Astrocyte (in vitro differentiated cells and primary cell): ENCODE results near the gene DPEP1. TPM values are rescaled to one million over a fixed set of nuclear protein-coding genes. Genes with fewer than 3 reads are reported as not detected.

Experiments
- DNase-seq: peaks from one replicate; pipeline ENCODE4 v3.0.0-alpha.2; 2010; ENCODE audit warnings: low read depth
- FAIRE-seq: peaks from 2 replicates; lab custom pipeline; 2011; peaks lifted over from hg19 to GRCh38; lab: Jason Lieb, UNC
- H2AFZ ChIP-seq: 2 replicates; pipeline ENCODE4 v1.6.0; 2012; ENCODE audit warnings: low read depth, low read length, inconsistent platforms
- H3K27ac ChIP-seq: 2 replicates; pipeline ENCODE4 v1.5.1; 2011; ENCODE audit warnings: low read depth, low read length, inconsistent platforms
- H3K27me3 ChIP-seq: 2 replicates; pipeline ENCODE4 v1.6.0; 2011; ENCODE audit warnings: low read length, inconsistent platforms; ENCODE audit not compliant: insufficient read depth
- H3K36me3 ChIP-seq: 2 replicates; pipeline ENCODE4 v1.5.1; 2011; ENCODE audit warnings: low read length, inconsistent platforms; ENCODE audit not compliant: insufficient read depth
- H3K4me1 ChIP-seq: 2 replicates; pipeline ENCODE4 v1.5.1; 2011; ENCODE audit warnings: low read length, inconsistent platforms; ENCODE audit not compliant: insufficient read depth
- H3K4me2 ChIP-seq: 2 replicates; pipeline ENCODE4 v1.6.0; 2012; ENCODE audit warnings: low read length, inconsistent platforms
- H3K4me3 ChIP-seq: 2 replicates; pipeline ENCODE4 v1.5.1; 2011; ENCODE audit warnings: low read depth, mild to moderate bottlenecking, low read length, inconsistent platforms; ENCODE audit not compliant: insufficient read depth
- H3K79me2 ChIP-seq: 2 replicates; pipeline ENCODE4 v1.6.0; 2012; ENCODE audit warnings: mild to moderate bottlenecking, low read length, inconsistent platforms; ENCODE audit not compliant: insufficient read depth
- H3K9ac ChIP-seq: 2 replicates; pipeline ENCODE4 v1.6.0; 2012; ENCODE audit warnings: mild to moderate bottlenecking, low read length, inconsistent platforms
- H3K9me3 ChIP-seq: 2 replicates; pipeline ENCODE4 v1.5.1; 2012; ENCODE audit warnings: low read depth, mild to moderate bottlenecking, low read length, inconsistent platforms; ENCODE audit not compliant: insufficient read depth
- H4K20me1 ChIP-seq: 2 replicates; pipeline ENCODE4 v1.6.0; 2012; ENCODE audit warnings: low read length, inconsistent platforms; ENCODE audit not compliant: insufficient read depth
- H3K27ac Mint-ChIP-seq: one replicate; pipeline ENCODE4 v1.8.0; 2021; ENCODE audit warnings: mild to moderate bottlenecking, mixed read lengths; ENCODE audit not compliant: unreplicated experiment
- H3K27me3 Mint-ChIP-seq: one replicate; pipeline ENCODE4 v1.8.0; 2021; ENCODE audit warnings: low read depth, mixed read lengths; ENCODE audit not compliant: unreplicated experiment
- H3K36me3 Mint-ChIP-seq: one replicate; pipeline ENCODE4 v1.8.0; 2021; ENCODE audit warnings: low read depth, mixed read lengths; ENCODE audit not compliant: unreplicated experiment
- H3K4me1 Mint-ChIP-seq: one replicate; pipeline ENCODE4 v1.8.0; 2021; ENCODE audit warnings: low read depth, mixed read lengths; ENCODE audit not compliant: unreplicated experiment
- H3K4me3 Mint-ChIP-seq: one replicate; pipeline ENCODE4 v1.8.0; 2021; ENCODE audit warnings: mild to moderate bottlenecking, moderate library complexity, mixed read lengths; ENCODE audit not compliant: unreplicated experiment
- H3K9me3 Mint-ChIP-seq: one replicate; pipeline ENCODE4 v1.8.0; 2021; ENCODE audit warnings: mild to moderate bottlenecking, mixed read lengths; ENCODE audit not compliant: unreplicated experiment
- CTCF ChIP-seq: IDR thresholded peaks from 2 replicates; pipeline ENCODE4 v1.5.1; 2011; ENCODE audit warnings: low read depth, mild to moderate bottlenecking, inconsistent platforms, low read length, moderate library complexity; ENCODE audit not compliant: insufficient read depth
- EZH2 ChIP-seq: IDR thresholded peaks from 2 replicates; pipeline ENCODE4 v1.6.1; 2012; ENCODE audit warnings: mild to moderate bottlenecking, low read length, inconsistent platforms; ENCODE audit not compliant: insufficient read depth
- total RNA-seq: library from RNA; stranded (reverse); gene quantifications from 2 replicates; pipeline ENCODE4 v1.2.1, GENCODE V29; 2021

The DPEP1 gene
- total RNA-seq, 1 donor from 2014 or later, result 0.11 TPM

- Histone ChIP-seq H3K4me1 (peaks cover 6% of the 10 kb centered on the region), H3K36me3 (no peaks in the 10 kb centered on the region), H3K4me2 (peak overlapping the region; percentile 50), H3K27ac (no peak overlapping the region), H3K79me2 (no peaks in the 10 kb centered on the region), H3K9me3 (no peaks in the 10 kb centered on the region), H4K20me1 (no peaks in the 10 kb centered on the region), H3K4me3 (no peak overlapping the region), H3K27me3 (peaks cover 23% of the 10 kb centered on the region), H2AFZ (peak overlapping the region; percentile 72), H3K9ac (no peak overlapping the region)
- Mint-ChIP-seq H3K9me3 (no peaks in the 10 kb centered on the region), H3K27me3 (peaks cover 25% of the 10 kb centered on the region), H3K4me3 (no peak overlapping the region), H3K36me3 (no peaks in the 10 kb centered on the region), H3K27ac (peak overlapping the region; percentile 10), H3K4me1 (peaks cover 7% of the 10 kb centered on the region)
- TF ChIP-seq CTCF, result no peak
- TF ChIP-seq EZH2, result peak; percentile 11
- FAIRE-seq (no peak), DNase-seq (no peak)
Observed at GRCh38 chr16:89623511-89624261, 10.2 kb downstream of the DPEP1 start.

DNA sequence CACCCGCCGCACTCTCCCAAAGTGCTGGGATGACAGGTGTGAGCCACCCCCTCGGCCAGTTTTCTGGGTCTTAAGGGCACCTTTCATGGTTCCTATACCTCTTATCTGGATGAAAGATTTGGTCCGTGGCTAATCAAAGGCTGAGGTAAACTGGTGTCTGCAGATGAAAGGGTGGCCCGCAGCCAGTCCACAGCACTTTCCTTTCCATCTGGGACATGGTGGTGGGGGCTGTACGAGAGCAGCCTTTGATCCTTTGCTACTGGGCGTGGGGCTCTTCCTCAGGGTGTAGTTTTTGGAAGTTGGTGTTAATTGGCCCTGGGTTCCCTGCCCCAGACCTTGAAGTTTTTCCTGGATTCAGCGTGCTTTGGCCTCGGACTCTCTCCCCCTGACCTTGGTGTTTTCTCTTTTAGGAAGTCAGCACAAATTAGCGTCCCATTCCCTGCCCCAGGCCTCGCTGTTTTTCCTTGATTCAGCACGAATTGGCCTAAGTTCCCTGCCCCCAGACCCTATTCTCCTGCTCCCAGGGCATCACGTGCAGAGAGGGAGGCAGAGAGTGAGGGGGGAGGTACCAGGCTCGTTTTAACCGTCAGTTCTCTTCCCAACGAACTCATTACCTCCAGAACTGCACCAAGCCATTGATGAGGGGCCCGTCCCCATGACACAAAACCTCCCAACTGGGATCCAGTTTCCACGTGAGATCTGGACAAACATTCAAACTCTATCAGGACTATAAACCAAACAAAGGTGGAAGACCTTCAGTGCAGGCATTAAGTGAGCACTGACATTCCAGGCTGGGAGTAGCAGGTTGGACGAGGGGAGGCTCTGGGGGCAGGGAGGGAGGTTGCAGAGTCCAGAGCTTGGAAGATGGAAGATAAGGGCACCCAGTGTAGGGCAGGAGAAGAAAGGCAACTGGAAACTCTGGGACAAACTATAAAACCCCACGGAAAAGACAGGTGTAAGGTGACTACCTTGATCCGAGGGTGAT, 11.6 kb downstream of the DPEP1 start:
- Histone ChIP-seq H3K9ac (no peak overlapping the region), H3K79me2 (no peaks in the 10 kb centered on the region), H3K4me3 (no peak overlapping the region), H3K4me1 (peaks cover 6% of the 10 kb centered on the region), H3K9me3 (no peaks in the 10 kb centered on the region), H3K27ac (no peak overlapping the region), H3K27me3 (peaks cover 23% of the 10 kb centered on the region), H2AFZ (no peak overlapping the region), H3K4me2 (no peak overlapping the region), H4K20me1 (no peaks in the 10 kb centered on the region), H3K36me3 (no peaks in the 10 kb centered on the region)
- Mint-ChIP-seq H3K4me3 (no peak overlapping the region), H3K36me3 (no peaks in the 10 kb centered on the region), H3K4me1 (peaks cover 7% of the 10 kb centered on the region), H3K9me3 (no peaks in the 10 kb centered on the region), H3K27ac (no peak overlapping the region), H3K27me3 (peaks cover 25% of the 10 kb centered on the region)
- no peak for FAIRE-seq
- no peak for DNase-seq
- no peak for TF ChIP-seq EZH2
- TF ChIP-seq CTCF, result no peak
